MM.1S (cell line): Measurements from ENCODE around the gene HNF1A.

Experiments
- DNase-seq: peaks from one replicate; pipeline ENCODE4 v3.0.0-alpha.2; 2015
- H2AFZ ChIP-seq: fragments of 300-600 bp; sonication (generic); 2 replicates; pipeline ENCODE4 v1.6.0; 2016; ENCODE audit warnings: antibody characterized with exemption, low read length
- H3F3A ChIP-seq: fragments of 300-600 bp; sonication (generic); 2 replicates; pipeline ENCODE4 v1.6.1; 2016; ENCODE audit warnings: mild to moderate bottlenecking, antibody characterized with exemption, low read length, moderate library complexity, mixed read lengths; ENCODE audit not compliant: insufficient read depth
- H3K27ac ChIP-seq: fragments of 300-600 bp; sonication (generic); 2 replicates; pipeline ENCODE4 v1.5.1; 2016; ENCODE audit warnings: mild to moderate bottlenecking, low read length
- H3K27me3 ChIP-seq: fragments of 300-600 bp; sonication (generic); replicated peaks from 2 replicates; pipeline ENCODE4 v1.6.0; 2016; ENCODE audit warnings: low read length; ENCODE audit not compliant: insufficient read depth
- H3K36me3 ChIP-seq: fragments of 300-600 bp; sonication (generic); replicated peaks from 2 replicates; pipeline ENCODE4 v1.6.1; 2016; ENCODE audit warnings: mild to moderate bottlenecking, low read length, mixed read lengths; ENCODE audit not compliant: insufficient read depth
- H3K4me1 ChIP-seq: fragments of 300-600 bp; sonication (generic); 2 replicates; pipeline ENCODE4 v1.6.1; 2016; ENCODE audit warnings: low read length, mixed read lengths
- H3K4me2 ChIP-seq: fragments of 300-600 bp; sonication (generic); 2 replicates; pipeline ENCODE4 v1.6.0; 2016; ENCODE audit warnings: low read depth, low read length
- H3K4me3 ChIP-seq: fragments of 300-600 bp; sonication (generic); 2 replicates; pipeline ENCODE4 v1.5.1; 2016; ENCODE audit warnings: low read length, mixed read lengths
- H3K79me2 ChIP-seq: fragments of 300-600 bp; sonication (generic); 2 replicates; pipeline ENCODE4 v1.6.1; 2016; ENCODE audit warnings: mixed run types, low read length, mixed read lengths
- H3K9ac ChIP-seq: fragments of 300-600 bp; sonication (generic); 2 replicates; pipeline ENCODE4 v1.6.1; 2016; ENCODE audit warnings: low read length, mixed read lengths
- H3K9me2 ChIP-seq: fragments of 300-600 bp; sonication (generic); replicated peaks from 2 replicates; pipeline ENCODE4 v1.6.1; 2016; ENCODE audit warnings: mild to moderate bottlenecking, low read length, mixed read lengths; ENCODE audit not compliant: insufficient read depth
- H3K9me3 ChIP-seq: fragments of 300-600 bp; sonication (generic); replicated peaks from 2 replicates; pipeline ENCODE4 v1.6.1; 2016; ENCODE audit warnings: mild to moderate bottlenecking, low read length, mixed read lengths; ENCODE audit not compliant: insufficient read depth
- H4K20me1 ChIP-seq: fragments of 300-600 bp; sonication (generic); 2 replicates; pipeline ENCODE4 v1.6.1; 2016; ENCODE audit warnings: mild to moderate bottlenecking, low read length, moderate library complexity, mixed read lengths; ENCODE audit not compliant: insufficient read depth
- EZH2 ChIP-seq: fragments of 300-600 bp; sonication (generic); optimal IDR thresholded peaks from 2 replicates; pipeline ENCODE3; 2017; ENCODE audit warnings: low read depth, mild to moderate bottlenecking, antibody characterized with exemption, low read length, mixed read lengths
- EZH2phosphoT487 ChIP-seq: fragments of 300-600 bp; sonication (generic); IDR thresholded peaks from 2 replicates; pipeline ENCODE4 v1.6.1; 2018; ENCODE audit warnings: antibody characterized with exemption, low read length
- TF ChIP-seq, protein P1 (sequence below): fragments of 300-600 bp; sonication (generic); IDR thresholded peaks from 2 replicates; pipeline ENCODE4 v1.5.1; 2016; ENCODE audit warnings: antibody characterized with exemption, low read length, mixed read lengths

HNF1A gene

GRCh38 chr12:120984351-120984898, 6.1 kb downstream of the HNF1A start:
- no peak for DNase-seq
- no peak overlapping the region for H2AFZ ChIP-seq
- no peak overlapping the region for H3K4me2 ChIP-seq
- no peak overlapping the region for H3K9ac ChIP-seq
- H4K20me1 ChIP-seq, result no peaks in the 10 kb centered on the region
- no peaks in the 10 kb centered on the region for H3F3A ChIP-seq
- no peaks in the 10 kb centered on the region for H3K9me3 ChIP-seq
- H3K36me3 ChIP-seq, result no peaks in the 10 kb centered on the region
- no peak overlapping the region for H3K27ac ChIP-seq
- TF ChIP-seq EZH2 (no peak), EZH2phosphoT487 (no peak)
- no peaks in the 10 kb centered on the region for H3K9me2 ChIP-seq
- H3K4me3 ChIP-seq, result no peak overlapping the region
- H3K4me1 ChIP-seq, result no peaks in the 10 kb centered on the region
- H3K79me2 ChIP-seq, result no peaks in the 10 kb centered on the region
- no peaks in the 10 kb centered on the region for H3K27me3 ChIP-seq

DNA sequence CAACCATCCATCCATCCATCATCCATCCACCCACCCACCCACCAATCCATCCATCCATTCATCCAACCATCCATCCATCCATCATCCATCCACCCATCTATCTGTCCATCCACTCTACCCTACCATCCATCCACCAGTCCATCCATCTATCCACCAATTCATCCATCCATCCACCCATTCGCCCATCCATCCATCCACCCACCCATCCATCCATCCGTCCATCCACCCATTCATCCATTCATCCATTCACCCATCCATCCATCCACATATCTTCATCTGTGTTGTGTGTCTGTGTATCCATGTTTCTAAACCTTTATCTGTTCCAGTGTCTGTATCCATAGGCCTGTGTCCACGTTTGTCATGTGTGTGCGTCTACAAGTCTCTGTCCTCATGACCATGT, 9.9 kb downstream of the HNF1A start:
- Histone ChIP-seq H3K36me3 (no peaks in the 10 kb centered on the region), H3K4me2 (no peak overlapping the region), H3K79me2 (no peaks in the 10 kb centered on the region), H3K4me3 (no peak overlapping the region), H3K9ac (no peak overlapping the region), H3K27me3 (no peaks in the 10 kb centered on the region), H3K27ac (no peak overlapping the region), H3F3A (no peaks in the 10 kb centered on the region), H2AFZ (no peak overlapping the region), H3K9me2 (no peaks in the 10 kb centered on the region), H4K20me1 (no peaks in the 10 kb centered on the region), H3K9me3 (no peaks in the 10 kb centered on the region), H3K4me1 (no peaks in the 10 kb centered on the region)
- TF ChIP-seq, protein P1, sequence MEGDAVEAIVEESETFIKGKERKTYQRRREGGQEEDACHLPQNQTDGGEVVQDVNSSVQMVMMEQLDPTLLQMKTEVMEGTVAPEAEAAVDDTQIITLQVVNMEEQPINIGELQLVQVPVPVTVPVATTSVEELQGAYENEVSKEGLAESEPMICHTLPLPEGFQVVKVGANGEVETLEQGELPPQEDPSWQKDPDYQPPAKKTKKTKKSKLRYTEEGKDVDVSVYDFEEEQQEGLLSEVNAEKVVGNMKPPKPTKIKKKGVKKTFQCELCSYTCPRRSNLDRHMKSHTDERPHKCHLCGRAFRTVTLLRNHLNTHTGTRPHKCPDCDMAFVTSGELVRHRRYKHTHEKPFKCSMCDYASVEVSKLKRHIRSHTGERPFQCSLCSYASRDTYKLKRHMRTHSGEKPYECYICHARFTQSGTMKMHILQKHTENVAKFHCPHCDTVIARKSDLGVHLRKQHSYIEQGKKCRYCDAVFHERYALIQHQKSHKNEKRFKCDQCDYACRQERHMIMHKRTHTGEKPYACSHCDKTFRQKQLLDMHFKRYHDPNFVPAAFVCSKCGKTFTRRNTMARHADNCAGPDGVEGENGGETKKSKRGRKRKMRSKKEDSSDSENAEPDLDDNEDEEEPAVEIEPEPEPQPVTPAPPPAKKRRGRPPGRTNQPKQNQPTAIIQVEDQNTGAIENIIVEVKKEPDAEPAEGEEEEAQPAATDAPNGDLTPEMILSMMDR, result no peak
- no peak for TF ChIP-seq EZH2phosphoT487
- no peak for TF ChIP-seq EZH2
- DNase-seq, result no peak

DNA sequence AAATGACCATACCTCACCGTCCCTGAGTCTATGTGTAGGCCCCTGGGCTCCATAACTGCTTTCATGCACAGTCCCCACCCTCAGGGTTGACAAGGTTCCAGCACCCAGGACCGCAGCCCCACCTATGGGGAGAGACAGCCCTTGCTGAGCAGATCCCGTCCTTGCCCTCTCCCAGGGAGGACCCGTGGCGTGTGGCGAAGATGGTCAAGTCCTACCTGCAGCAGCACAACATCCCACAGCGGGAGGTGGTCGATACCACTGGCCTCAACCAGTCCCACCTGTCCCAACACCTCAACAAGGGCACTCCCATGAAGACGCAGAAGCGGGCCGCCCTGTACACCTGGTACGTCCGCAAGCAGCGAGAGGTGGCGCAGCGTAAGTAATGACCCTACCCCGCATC, 10.3 kb downstream of the HNF1A start:
- Histone ChIP-seq H3K9ac (no peak overlapping the region), H3K27me3 (no peaks in the 10 kb centered on the region), H3K27ac (no peak overlapping the region), H3K4me3 (no peak overlapping the region), H3F3A (no peaks in the 10 kb centered on the region), H3K9me2 (no peaks in the 10 kb centered on the region), H2AFZ (no peak overlapping the region), H3K79me2 (no peaks in the 10 kb centered on the region), H3K36me3 (no peaks in the 10 kb centered on the region), H3K9me3 (no peaks in the 10 kb centered on the region), H3K4me1 (no peaks in the 10 kb centered on the region), H4K20me1 (no peaks in the 10 kb centered on the region), H3K4me2 (no peak overlapping the region)
- TF ChIP-seq EZH2, result no peak
- TF ChIP-seq, protein P1, result no peak
- no peak for TF ChIP-seq EZH2phosphoT487
- no peak for DNase-seq

DNA sequence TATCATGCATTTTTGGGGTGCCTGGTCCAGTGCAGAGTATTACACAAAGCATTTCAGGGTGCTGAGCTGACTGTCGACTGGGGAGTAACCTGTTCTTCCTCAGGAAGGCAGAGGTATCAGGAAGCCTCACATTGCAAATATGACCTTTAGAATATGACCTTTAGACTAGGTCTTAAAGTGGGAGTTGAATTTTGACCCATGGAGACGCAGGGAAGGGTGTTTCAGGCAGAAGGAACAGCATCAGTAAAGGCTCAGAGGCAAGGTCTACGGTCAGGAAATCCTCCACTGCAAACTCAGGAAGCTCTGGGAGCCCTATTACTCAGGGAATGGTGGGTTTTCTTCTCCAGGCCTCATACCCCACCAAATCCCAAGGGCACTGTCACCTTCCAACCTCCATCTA, 11.3 kb downstream of the HNF1A start:
- Histone ChIP-seq H3K4me3 (no peak overlapping the region), H3K4me2 (no peak overlapping the region), H4K20me1 (no peaks in the 10 kb centered on the region), H3K4me1 (no peaks in the 10 kb centered on the region), H3K27me3 (no peaks in the 10 kb centered on the region), H3K36me3 (no peaks in the 10 kb centered on the region), H3K27ac (no peak overlapping the region), H3K9ac (no peak overlapping the region), H3K9me3 (no peaks in the 10 kb centered on the region), H3F3A (no peaks in the 10 kb centered on the region), H3K9me2 (no peaks in the 10 kb centered on the region), H2AFZ (no peak overlapping the region), H3K79me2 (no peaks in the 10 kb centered on the region)
- TF ChIP-seq EZH2 (no peak), EZH2phosphoT487 (no peak)
- TF ChIP-seq, protein P1, result no peak
- DNase-seq, result no peak
